Measurements from ENCODE around the gene SHMT1. TPM values are rescaled to one million over a fixed set of nuclear protein-coding genes. Genes with fewer than 3 reads are reported as not detected.
"Not testable (repeated sequence)": the region's sequence is repeated elsewhere in the genome, so short reads cannot be mapped to it uniquely, and the experiment has no call there.

SHMT1 gene
- polyA plus RNA-seq, 1 donor (not counting 4 experiments of a cell fraction or from before 2014, with no cell fraction given): 15.7 TPM

- H3K4me1 ChIP-seq (ENCODE audit: control insufficient read depth, extremely low read depth, insufficient read depth, low read length); H3K36me3 ChIP-seq (ENCODE audit: control insufficient read depth in 2 of 2, extremely low read depth in 1 of 2, insufficient read depth in 2 of 2, low read length in 2 of 2); DNase-seq (ENCODE audit: low read depth, low spot score); H3K9me1 ChIP-seq (ENCODE audit: control insufficient read depth, extremely low read depth, insufficient read depth, low read length); H3K27me3 ChIP-seq (ENCODE audit: control insufficient read depth, extremely low read depth, insufficient read depth, low read length); H2AFZ ChIP-seq (ENCODE audit: control insufficient read depth, low read length); H3K4me2 ChIP-seq (ENCODE audit: control insufficient read depth, extremely low read depth, insufficient read depth, low read depth, low read length); H3K9me3 ChIP-seq (ENCODE audit: control insufficient read depth, low read depth, low read length); dilution Hi-C loops (cut with MboI; ENCODE audit: extremely low pct_ligation_motif_present, low sequenced_read_pairs); H4K20me1 ChIP-seq (ENCODE audit: control insufficient read depth, extremely low read depth, insufficient read depth, low read length); H3K27ac ChIP-seq (ENCODE audit: control insufficient read depth, insufficient read depth, low read length); H3K79me2 ChIP-seq (ENCODE audit: control insufficient read depth, insufficient read depth, low read length); H3K9ac ChIP-seq (ENCODE audit: control insufficient read depth, extremely low read depth, insufficient read depth, low read length); H3K4me3 ChIP-seq (ENCODE audit: control insufficient read depth in 2 of 3, extremely low read depth in 1 of 3, insufficient read depth in 2 of 3, low read depth in 1 of 3, low read length in 3 of 3): not testable (repeated sequence)
- FAIRE-seq: peak; percentile 13
These were observed 46.0 kb upstream of the SHMT1 start for GRCh38 chr17:18409321-18409720.

GRCh38 chr17:18408906-18409305, 45.6 kb upstream of the SHMT1 start:
- H3K4me2 ChIP-seq (ENCODE audit: control insufficient read depth, extremely low read depth, insufficient read depth, low read depth, low read length): not testable (repeated sequence)

GRCh38 chr17:18403604-18404003, 40.3 kb upstream of the SHMT1 start:
- H3K27ac ChIP-seq (ENCODE audit: control insufficient read depth, insufficient read depth, low read length); H3K4me3 ChIP-seq (ENCODE audit: control insufficient read depth in 2 of 3, extremely low read depth in 1 of 3, insufficient read depth in 2 of 3, low read depth in 1 of 3, low read length in 3 of 3); H2AFZ ChIP-seq (ENCODE audit: control insufficient read depth, low read length); DNase-seq (ENCODE audit: low read depth, low spot score); FAIRE-seq; H3K4me2 ChIP-seq (ENCODE audit: control insufficient read depth, extremely low read depth, insufficient read depth, low read depth, low read length); H3K9me3 ChIP-seq (ENCODE audit: control insufficient read depth, low read depth, low read length); dilution Hi-C loops (cut with MboI; ENCODE audit: extremely low pct_ligation_motif_present, low sequenced_read_pairs); H3K9ac ChIP-seq (ENCODE audit: control insufficient read depth, extremely low read depth, insufficient read depth, low read length); H3K36me3 ChIP-seq (ENCODE audit: control insufficient read depth in 2 of 2, extremely low read depth in 1 of 2, insufficient read depth in 2 of 2, low read length in 2 of 2); H3K9me1 ChIP-seq (ENCODE audit: control insufficient read depth, extremely low read depth, insufficient read depth, low read length); H3K79me2 ChIP-seq (ENCODE audit: control insufficient read depth, insufficient read depth, low read length); H3K4me1 ChIP-seq (ENCODE audit: control insufficient read depth, extremely low read depth, insufficient read depth, low read length); H4K20me1 ChIP-seq (ENCODE audit: control insufficient read depth, extremely low read depth, insufficient read depth, low read length); H3K27me3 ChIP-seq (ENCODE audit: control insufficient read depth, extremely low read depth, insufficient read depth, low read length): not testable (repeated sequence)

More at GRCh38 chr17:18408906-18409305, 45.6 kb upstream of the SHMT1 start:
- H3K9me3 ChIP-seq (ENCODE audit: control insufficient read depth, low read depth, low read length); H3K4me3 ChIP-seq (ENCODE audit: control insufficient read depth in 2 of 3, extremely low read depth in 1 of 3, insufficient read depth in 2 of 3, low read depth in 1 of 3, low read length in 3 of 3); H3K9ac ChIP-seq (ENCODE audit: control insufficient read depth, extremely low read depth, insufficient read depth, low read length); H3K9me1 ChIP-seq (ENCODE audit: control insufficient read depth, extremely low read depth, insufficient read depth, low read length); H3K4me1 ChIP-seq (ENCODE audit: control insufficient read depth, extremely low read depth, insufficient read depth, low read length); H3K79me2 ChIP-seq (ENCODE audit: control insufficient read depth, insufficient read depth, low read length); H3K27me3 ChIP-seq (ENCODE audit: control insufficient read depth, extremely low read depth, insufficient read depth, low read length); dilution Hi-C loops (cut with MboI; ENCODE audit: extremely low pct_ligation_motif_present, low sequenced_read_pairs); H2AFZ ChIP-seq (ENCODE audit: control insufficient read depth, low read length); H3K27ac ChIP-seq (ENCODE audit: control insufficient read depth, insufficient read depth, low read length); H3K36me3 ChIP-seq (ENCODE audit: control insufficient read depth in 2 of 2, extremely low read depth in 1 of 2, insufficient read depth in 2 of 2, low read length in 2 of 2); H4K20me1 ChIP-seq (ENCODE audit: control insufficient read depth, extremely low read depth, insufficient read depth, low read length); DNase-seq (ENCODE audit: low read depth, low spot score): not testable (repeated sequence)
- peak; percentile 29 for FAIRE-seq

GRCh38 chr17:18403166-18403565, 39.8 kb upstream of the SHMT1 start:
- H3K27ac ChIP-seq (ENCODE audit: control insufficient read depth, insufficient read depth, low read length); H3K9me1 ChIP-seq (ENCODE audit: control insufficient read depth, extremely low read depth, insufficient read depth, low read length); DNase-seq (ENCODE audit: low read depth, low spot score); H3K27me3 ChIP-seq (ENCODE audit: control insufficient read depth, extremely low read depth, insufficient read depth, low read length); H3K4me3 ChIP-seq (ENCODE audit: control insufficient read depth in 2 of 3, extremely low read depth in 1 of 3, insufficient read depth in 2 of 3, low read depth in 1 of 3, low read length in 3 of 3); dilution Hi-C loops (cut with MboI; ENCODE audit: extremely low pct_ligation_motif_present, low sequenced_read_pairs); H3K9ac ChIP-seq (ENCODE audit: control insufficient read depth, extremely low read depth, insufficient read depth, low read length); H3K9me3 ChIP-seq (ENCODE audit: control insufficient read depth, low read depth, low read length); H4K20me1 ChIP-seq (ENCODE audit: control insufficient read depth, extremely low read depth, insufficient read depth, low read length); H3K79me2 ChIP-seq (ENCODE audit: control insufficient read depth, insufficient read depth, low read length); FAIRE-seq; H3K36me3 ChIP-seq (ENCODE audit: control insufficient read depth in 2 of 2, extremely low read depth in 1 of 2, insufficient read depth in 2 of 2, low read length in 2 of 2); H2AFZ ChIP-seq (ENCODE audit: control insufficient read depth, low read length); H3K4me1 ChIP-seq (ENCODE audit: control insufficient read depth, extremely low read depth, insufficient read depth, low read length); H3K4me2 ChIP-seq (ENCODE audit: control insufficient read depth, extremely low read depth, insufficient read depth, low read depth, low read length): not testable (repeated sequence)

GRCh38 chr17:18401872-18402590, 38.7 kb upstream of the SHMT1 start:
- H3K36me3 ChIP-seq (ENCODE audit: control insufficient read depth in 2 of 2, extremely low read depth in 1 of 2, insufficient read depth in 2 of 2, low read length in 2 of 2); H3K9ac ChIP-seq (ENCODE audit: control insufficient read depth, extremely low read depth, insufficient read depth, low read length); H3K4me1 ChIP-seq (ENCODE audit: control insufficient read depth, extremely low read depth, insufficient read depth, low read length); dilution Hi-C loops (cut with MboI; ENCODE audit: extremely low pct_ligation_motif_present, low sequenced_read_pairs); H3K79me2 ChIP-seq (ENCODE audit: control insufficient read depth, insufficient read depth, low read length); H3K27me3 ChIP-seq (ENCODE audit: control insufficient read depth, extremely low read depth, insufficient read depth, low read length); H3K27ac ChIP-seq (ENCODE audit: control insufficient read depth, insufficient read depth, low read length); H3K4me3 ChIP-seq (ENCODE audit: control insufficient read depth in 2 of 3, extremely low read depth in 1 of 3, insufficient read depth in 2 of 3, low read depth in 1 of 3, low read length in 3 of 3); H3K4me2 ChIP-seq (ENCODE audit: control insufficient read depth, extremely low read depth, insufficient read depth, low read depth, low read length); DNase-seq (ENCODE audit: low read depth, low spot score); H2AFZ ChIP-seq (ENCODE audit: control insufficient read depth, low read length); H3K9me3 ChIP-seq (ENCODE audit: control insufficient read depth, low read depth, low read length); H3K9me1 ChIP-seq (ENCODE audit: control insufficient read depth, extremely low read depth, insufficient read depth, low read length); H4K20me1 ChIP-seq (ENCODE audit: control insufficient read depth, extremely low read depth, insufficient read depth, low read length): not testable (repeated sequence)
- peak; percentile 51 for FAIRE-seq
